CD4-positive, alpha-beta T cell treated with Interleukin-15 for 4 hours (primary cell): Measurements from ENCODE around the gene ZFHX3.

Source experiments
- DNase-seq: peaks from one replicate; pipeline ENCODE4 v3.0.0-alpha.2; 2020; ENCODE audit warnings: low spot score

The ZFHX3 gene

GRCh38 chr16:73067671-73068540 lies 20.0 kb upstream of the ZFHX3 start:
- DNase-seq = no peak

GRCh38 chr16:73066927-73067670 lies 19.2 kb upstream of the ZFHX3 start:
- DNase-seq = no peak

- DNase-seq = no peak
Measured at GRCh38 chr16:73066331-73066926, 18.5 kb upstream of the ZFHX3 start.

DNA sequence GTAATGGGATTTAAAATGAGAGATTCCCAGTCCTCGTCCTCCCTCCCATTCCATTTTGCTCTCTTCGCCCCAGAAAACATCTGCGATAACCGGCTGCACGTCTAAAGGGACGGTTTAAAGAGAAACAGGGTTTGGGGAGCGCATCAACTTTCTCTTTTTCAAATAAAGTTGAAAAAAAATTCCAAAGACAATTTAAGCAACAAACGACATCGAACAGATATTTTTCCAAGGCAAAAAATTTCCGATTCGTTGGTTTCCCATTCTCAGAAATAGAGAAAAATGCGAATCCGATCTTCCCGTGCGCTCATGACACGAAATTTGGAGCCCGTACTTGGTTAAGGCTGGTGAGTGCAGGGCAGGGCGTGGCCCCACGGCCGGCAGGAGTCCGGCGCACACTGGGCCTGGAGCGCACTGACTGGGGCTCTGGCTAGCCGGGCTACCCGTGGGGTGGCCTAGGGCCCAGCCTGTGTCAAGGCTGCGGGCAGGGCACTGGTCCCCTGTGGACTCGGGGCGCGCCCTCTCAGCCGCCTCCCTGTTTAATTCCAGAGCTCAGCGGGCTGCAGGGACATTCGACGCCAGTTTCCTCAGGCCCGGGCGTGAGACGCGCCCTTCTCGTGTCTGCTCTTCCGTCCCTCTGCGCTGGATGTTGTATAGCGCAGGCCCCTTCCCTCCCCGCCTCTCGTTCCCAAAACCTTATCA lies 17.9 kb upstream of the ZFHX3 start:
- no peak for DNase-seq

GRCh38 chr16:73064994-73065545 lies 17.1 kb upstream of the ZFHX3 start:
- DNase-seq = no peak

DNA sequence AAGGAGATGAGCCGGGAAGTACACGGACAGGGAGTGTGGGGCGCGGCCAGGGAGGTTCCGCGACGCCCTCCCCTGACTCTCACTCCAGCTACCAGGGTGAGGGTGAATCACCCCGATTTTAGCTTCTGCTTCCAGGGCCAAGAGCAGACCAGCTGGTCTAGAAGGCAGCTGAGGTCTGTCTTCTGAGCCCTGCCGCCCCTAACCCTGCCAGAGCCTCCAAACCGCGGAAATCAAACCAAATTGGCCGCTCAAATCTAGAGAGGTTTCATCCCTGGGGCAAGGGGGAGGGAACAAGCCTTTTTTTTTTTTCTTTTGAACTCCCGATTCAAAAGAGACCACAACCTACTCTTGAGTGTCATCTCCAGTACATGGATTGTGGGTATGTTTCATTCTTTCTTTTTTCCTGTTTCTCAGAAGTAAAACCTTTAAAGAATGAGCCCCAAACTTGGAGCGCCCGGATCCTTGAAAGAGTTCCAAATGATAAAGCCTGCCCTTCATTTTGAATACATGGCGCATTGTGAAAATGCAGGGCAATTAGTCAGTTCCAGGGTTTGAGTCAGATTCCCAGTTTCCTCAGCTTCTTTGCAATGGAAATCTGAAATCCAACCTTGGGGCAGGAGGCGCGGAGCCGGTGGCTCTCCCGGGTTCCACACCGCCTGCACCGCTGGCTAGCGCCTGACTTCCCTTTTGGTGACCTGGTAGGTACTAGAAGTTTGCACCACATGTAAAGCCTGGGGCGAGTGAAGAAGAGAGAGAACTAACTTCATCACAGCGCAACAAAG lies 16.5 kb upstream of the ZFHX3 start:
- DNase-seq = no peak

DNA sequence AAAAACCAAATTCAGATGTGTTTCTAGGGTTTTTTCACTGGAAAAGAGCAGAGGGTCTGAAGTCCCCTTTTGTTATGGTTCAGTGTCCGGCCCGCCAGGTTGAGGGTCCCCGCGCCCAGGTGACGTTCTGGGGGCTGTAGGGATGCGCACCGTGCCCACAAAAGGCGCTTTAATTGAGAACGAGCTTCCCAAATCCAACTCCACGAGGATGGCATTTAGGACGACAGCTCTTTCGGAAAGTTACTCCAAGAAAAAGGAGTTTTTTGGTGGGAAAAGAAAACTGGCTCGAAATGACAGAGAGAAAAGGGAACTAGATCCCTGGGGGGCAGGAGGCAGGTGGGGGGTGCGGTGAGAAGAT lies 15.9 kb upstream of the ZFHX3 start:
- no peak for DNase-seq

- DNase-seq = no peak
Measured at GRCh38 chr16:73062743-73063733, 15.1 kb upstream of the ZFHX3 start.

GRCh38 chr16:73062001-73062616 lies 14.2 kb upstream of the ZFHX3 start:
- DNase-seq = no peak

DNA sequence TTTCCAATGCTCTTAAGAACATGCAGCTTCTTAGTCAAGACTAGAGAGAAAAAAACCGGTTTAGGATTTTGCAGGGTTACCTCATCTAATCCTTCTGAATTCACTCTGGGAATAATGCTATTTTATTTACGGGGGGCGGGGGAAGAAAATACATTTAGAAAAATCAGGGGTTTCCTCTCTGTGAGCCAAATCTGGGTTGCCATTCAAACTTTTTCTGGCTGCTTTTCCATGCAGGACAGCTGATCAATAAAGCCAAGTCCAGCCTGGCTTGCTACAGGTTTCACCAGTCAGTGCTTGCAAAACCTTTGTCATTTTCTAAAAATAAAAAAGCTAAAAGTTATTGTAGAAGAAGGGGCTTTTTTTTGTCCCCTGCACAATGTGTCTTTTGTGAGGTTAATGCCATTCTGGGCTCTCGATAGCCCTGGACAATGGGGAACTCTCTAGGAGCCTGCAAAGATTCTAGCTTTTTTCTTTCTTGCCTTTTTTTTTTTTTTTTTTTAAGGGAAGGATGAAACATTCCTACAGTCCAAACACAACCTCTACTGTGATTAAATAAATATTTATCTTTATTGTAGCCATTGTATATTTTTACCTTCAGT lies 13.1 kb upstream of the ZFHX3 start:
- DNase-seq = no peak

DNA sequence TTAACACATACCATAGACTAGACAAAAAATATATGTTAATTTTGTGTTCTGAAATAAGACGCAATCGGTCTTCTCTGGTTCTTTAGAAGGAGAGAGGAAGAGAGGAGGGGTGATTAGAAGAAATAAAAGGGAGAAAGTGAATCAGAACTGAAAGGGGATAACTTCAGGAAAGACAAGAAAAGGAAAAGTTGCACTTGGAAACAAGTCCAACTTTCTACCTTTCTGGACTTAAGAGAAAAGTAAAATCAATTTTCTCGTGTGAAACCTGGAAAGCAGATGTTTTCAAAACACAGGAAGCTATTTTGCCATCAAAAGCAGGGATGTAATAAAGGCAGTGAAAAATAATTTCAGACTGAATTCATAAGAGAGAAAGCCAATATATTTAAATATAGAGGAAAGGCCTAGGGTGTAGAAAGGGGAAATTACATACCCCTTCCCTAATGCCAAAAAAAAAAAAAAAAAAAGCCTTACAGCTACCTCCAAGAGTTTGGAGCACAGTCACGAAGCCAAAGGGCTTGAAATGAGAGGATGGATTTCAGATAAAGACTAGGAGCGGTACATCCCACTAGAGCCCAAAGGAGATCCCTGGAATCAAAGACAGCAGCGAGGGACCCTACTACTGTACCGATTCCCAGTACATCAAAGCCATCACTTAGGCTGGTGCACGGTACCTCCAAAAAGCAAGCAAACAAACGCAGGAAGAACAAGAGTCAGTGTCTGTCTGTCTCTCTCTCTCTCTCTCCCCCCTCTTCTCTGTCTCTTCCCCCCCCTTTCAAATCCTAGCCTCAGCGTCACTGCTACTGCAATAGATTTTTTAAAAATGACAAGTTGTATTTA lies 12.1 kb upstream of the ZFHX3 start:
- DNase-seq = no peak

DNA sequence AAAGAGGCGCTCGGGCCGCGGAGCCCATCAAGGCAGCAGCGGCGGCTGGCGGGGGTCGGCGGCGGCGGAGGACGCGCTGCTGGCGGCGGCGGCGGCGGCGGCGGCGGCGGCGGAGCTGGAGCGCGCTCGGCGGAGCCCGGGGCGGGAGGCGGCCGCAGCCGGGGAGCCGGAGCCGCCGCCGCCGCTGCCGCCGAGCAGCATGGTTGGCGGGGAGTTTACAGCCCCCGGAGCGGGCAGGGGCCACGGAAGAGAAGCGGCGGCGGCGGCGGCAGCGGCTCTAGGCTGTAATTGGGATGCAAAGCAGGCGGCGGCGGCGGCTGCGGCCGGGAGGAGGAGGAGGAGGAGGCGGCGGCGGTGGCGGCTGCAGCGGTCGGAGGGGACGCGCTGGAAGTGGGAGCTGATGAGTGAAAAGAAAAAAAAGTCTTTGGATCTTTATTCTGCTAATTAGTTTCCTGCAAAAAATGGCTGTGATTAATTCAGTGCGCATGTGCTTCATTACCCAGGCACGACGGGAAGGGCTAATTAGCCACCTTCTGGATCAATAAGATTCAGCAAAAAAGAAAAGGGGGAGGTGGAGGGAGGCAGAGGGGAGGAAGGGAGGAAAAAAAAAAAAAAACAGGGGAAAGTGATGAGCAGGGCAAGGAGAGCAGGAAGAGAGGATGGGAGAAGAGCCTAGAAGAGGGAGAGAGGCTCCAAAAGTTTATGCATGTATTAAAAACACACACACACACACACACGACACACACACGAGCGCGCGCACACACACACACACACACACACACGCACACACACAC lies 10.9 kb upstream of the ZFHX3 start:
- no peak for DNase-seq

DNA sequence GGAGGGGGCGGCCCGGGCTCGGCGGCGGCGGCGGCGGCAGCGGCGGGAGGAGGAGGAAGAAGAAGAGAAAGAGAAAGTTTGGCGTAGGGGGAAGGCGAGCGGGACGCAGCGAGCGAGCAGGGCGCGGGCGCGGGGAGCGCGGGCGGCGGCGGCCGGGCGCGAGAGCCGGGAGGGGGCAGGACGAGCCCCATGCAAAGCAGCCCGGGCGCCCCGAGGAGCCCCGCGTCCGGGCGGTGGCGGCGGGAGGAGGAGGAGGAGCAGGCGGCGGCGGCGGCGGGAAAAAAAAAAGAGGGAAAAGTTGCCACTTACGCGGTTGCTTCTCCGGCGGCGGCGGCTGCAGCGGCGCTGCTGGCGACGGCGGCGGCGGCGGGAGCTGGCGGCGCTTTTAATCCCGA lies 10.3 kb upstream of the ZFHX3 start:
- DNase-seq = no peak

DNA sequence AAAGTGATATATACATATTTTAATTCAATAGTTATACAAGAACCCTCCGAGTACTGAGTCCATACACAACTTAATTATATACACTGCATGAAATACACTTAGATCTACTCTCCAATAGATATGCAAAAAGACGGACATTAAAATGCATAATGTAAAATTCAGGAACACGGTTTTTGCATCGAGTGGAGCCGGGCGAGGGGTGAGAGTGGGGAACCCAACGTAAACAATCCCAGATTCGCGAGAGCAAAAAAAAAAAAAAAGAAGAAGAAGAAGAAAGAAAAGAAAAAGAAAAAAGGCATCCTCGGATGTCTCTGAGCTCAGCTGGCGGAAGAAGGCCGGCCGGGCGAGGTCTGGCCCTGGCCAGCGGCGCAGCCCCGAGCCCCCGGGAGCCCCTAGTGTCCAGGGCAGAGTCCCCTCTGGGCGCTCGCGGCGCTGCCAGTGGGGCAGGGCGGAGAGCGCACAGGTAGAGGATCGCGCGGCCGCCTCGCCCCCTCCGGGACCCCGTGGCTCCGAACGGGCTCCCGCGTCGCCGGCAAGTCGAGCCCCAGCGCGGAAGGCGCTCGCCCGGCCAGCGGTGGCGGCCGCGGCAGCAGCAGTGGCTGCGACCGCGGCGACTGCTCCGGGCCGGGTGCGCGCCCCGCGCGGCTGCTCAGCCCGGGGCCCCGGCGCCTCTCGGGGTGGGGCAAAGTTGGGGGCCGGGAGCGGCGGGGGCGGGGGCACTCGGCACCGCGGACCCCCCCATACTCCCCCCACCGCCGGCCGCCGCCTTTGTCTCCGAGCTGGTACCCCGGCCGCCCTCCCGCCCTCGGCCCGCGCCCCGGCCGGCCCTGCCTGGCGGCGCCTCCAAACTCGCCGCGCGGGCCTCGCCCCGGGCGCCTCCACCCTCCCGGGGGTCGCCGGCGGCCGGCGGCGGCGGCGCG lies 9.6 kb upstream of the ZFHX3 start:
- no peak for DNase-seq

- no peak for DNase-seq
Measured at GRCh38 chr16:73056921-73057290, 9.0 kb upstream of the ZFHX3 start.

GRCh38 chr16:73056448-73056847 lies 8.5 kb upstream of the ZFHX3 start:
- DNase-seq = no peak
